ENCODE data around the gene HSPG2. TPM values are rescaled to one million over a fixed set of nuclear protein-coding genes. Genes with fewer than 3 reads are reported as not detected.

Gene HSPG2
- total and polyA plus RNA-seq, 2 experiments from 2014 or later, result 62.3 to 193 TPM

- H3K4me3 ChIP-seq, result no peak overlapping the region
- H3K36me3 ChIP-seq, result peaks cover 52% of the 10 kb centered on the region
- no peak for TF ChIP-seq CTCF (IDR thresholded peaks at IDR 0.05; ENCODE audit: low read depth, low read length)
- no peaks in the 10 kb centered on the region for H3K4me1 ChIP-seq (ENCODE audit: low read depth)
- no peaks in the 10 kb centered on the region for H3K27me3 ChIP-seq
- no peak for DNase-seq (ENCODE audit: low read depth in 1 of 2, low spot score in 1 of 2)
- no peaks in the 10 kb centered on the region for H3K9me3 ChIP-seq (ENCODE audit: low read depth)
- no peak overlapping the region for H3K27ac ChIP-seq
Observed at GRCh38 chr1:21851430-21852250, 85.5 kb downstream of the HSPG2 start.

GRCh38 chr1:21849909-21850576 lies 87.1 kb downstream of the HSPG2 start:
- no peaks in the 10 kb centered on the region for H3K4me1 ChIP-seq (ENCODE audit: low read depth)

GRCh38 chr1:21848524-21849174 lies 88.5 kb downstream of the HSPG2 start:
- Histone ChIP-seq H3K4me1 (ENCODE audit: low read depth) (no peaks in the 10 kb centered on the region), H3K9me3 (ENCODE audit: low read depth) (no peaks in the 10 kb centered on the region), H3K4me3 (no peak overlapping the region), H3K36me3 (peaks cover 55% of the 10 kb centered on the region), H3K27ac (no peak overlapping the region), H3K27me3 (no peaks in the 10 kb centered on the region)
- TF ChIP-seq CTCF (IDR thresholded peaks at IDR 0.05; ENCODE audit: low read depth, low read length), result no peak
- no peak for DNase-seq (ENCODE audit: low read depth in 1 of 2, low spot score in 1 of 2)

More at GRCh38 chr1:21849909-21850576, 87.1 kb downstream of the HSPG2 start:
- H3K27me3 ChIP-seq, result no peaks in the 10 kb centered on the region
- H3K36me3 ChIP-seq, result peaks cover 55% of the 10 kb centered on the region
- TF ChIP-seq CTCF (IDR thresholded peaks at IDR 0.05; ENCODE audit: low read depth, low read length), result no peak
- DNase-seq (ENCODE audit: low read depth in 1 of 2, low spot score in 1 of 2), result no peak
- no peaks in the 10 kb centered on the region for H3K9me3 ChIP-seq (ENCODE audit: low read depth)
- no peak overlapping the region for H3K27ac ChIP-seq
- H3K4me3 ChIP-seq, result no peak overlapping the region

GRCh38 chr1:21847223-21848205 lies 89.6 kb downstream of the HSPG2 start:
- H3K9me3 ChIP-seq (ENCODE audit: low read depth), result no peaks in the 10 kb centered on the region
- H3K36me3 ChIP-seq, result peaks cover 47% of the 10 kb centered on the region
- no peak overlapping the region for H3K4me3 ChIP-seq
- no peak overlapping the region for H3K27ac ChIP-seq
- no peaks in the 10 kb centered on the region for H3K27me3 ChIP-seq
- TF ChIP-seq CTCF (IDR thresholded peaks at IDR 0.05; ENCODE audit: low read depth, low read length), result no peak
- no peak for DNase-seq (ENCODE audit: low read depth in 1 of 2, low spot score in 1 of 2)
- no peaks in the 10 kb centered on the region for H3K4me1 ChIP-seq (ENCODE audit: low read depth)

Measured in cardiac muscle cell (in vitro differentiated cells and primary cell).